ENCODE data around the gene SPEM3. TPM values are rescaled to one million over a fixed set of nuclear protein-coding genes. Genes with fewer than 3 reads are reported as not detected.

SPEM3 gene
- polyA plus RNA-seq, 3 donors: not detected

DNA sequence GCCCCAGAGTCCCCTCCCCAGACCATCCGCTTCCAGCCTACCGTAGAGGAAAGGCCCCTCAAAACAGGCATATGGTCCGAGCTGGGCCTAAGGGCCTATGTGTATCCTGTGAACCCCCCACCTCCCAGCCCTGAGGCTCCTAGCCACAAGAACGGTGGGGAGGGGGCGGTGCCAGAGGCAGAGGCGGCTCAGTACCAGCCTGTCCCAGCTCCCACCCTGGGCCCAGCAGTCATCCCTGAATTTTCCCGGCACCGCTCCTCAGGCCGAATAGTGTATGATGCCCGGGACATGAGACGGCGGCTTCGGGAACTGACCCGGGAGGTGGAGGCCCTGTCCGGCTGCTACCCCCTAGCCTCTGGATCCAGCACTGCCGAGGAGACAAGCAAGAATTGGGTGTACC, 7.5 kb upstream of the SPEM3 start:
- DNase-seq: no peak

DNA sequence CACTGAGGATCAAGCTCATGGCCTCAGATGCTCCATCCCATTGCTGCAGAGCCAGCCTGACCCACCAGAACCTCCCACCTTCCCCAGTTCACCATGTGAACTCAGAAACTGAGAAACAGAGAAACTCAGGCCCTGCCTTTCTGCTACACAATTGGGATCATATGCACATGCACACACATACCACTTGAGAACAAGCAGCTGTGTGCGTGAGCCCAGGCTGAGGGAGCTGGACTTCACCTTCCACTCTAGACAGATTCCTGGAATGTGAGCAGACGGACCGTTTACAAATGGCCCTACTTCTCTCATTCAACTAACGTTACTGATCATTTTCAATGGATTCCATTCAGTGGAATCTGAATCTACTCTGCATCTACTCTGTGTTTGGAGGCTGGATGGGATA, 5.0 kb upstream of the SPEM3 start:
- DNase-seq: no peak

DNA sequence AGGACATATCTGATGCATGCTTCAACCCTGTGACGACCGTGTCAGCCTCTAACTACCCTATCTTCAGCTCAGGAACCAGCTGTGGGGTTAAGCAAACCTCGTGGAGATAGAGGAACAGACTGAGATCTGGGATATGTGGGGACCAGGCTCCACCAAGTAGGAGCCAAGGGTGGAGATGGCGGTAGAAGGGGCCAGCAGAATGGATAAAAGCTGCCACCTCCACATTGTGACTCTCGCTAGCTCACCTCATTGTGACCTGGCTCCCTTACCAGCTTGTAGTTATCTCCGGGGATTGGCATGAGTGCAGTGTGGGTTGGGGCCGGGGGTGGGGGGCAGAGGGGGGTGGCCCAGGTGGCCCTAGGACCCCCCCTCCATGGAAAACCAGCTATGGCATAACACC, 3.3 kb upstream of the SPEM3 start, which contains the start of gene SPEM2:
Gene SPEM2, plus strand, starts transcription at position 301 of the 400 bp plus-strand sequence. Its CDS starts 73 bp downstream, at position 374.
- no peak for DNase-seq

DNA sequence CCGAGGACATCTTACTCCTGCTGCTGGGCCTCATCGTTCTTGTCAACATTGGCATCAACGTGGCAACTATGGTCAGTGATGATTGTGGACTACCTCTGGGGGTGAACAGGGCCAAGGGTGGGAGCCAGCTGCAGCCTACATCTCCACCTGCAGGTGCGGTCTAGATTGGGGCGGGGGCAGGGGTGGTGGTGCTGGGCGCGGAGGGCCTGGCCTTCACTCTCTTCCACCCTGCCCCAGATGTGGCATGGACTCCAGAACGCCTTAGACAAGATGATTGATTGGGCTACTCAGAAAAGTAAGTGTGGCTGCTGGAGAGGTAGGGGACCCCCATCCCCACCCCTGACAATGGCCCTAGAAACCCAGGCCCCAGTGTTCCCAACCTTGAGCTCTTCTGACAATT, 2.9 kb upstream of the SPEM3 start:
- DNase-seq: no peak

DNA sequence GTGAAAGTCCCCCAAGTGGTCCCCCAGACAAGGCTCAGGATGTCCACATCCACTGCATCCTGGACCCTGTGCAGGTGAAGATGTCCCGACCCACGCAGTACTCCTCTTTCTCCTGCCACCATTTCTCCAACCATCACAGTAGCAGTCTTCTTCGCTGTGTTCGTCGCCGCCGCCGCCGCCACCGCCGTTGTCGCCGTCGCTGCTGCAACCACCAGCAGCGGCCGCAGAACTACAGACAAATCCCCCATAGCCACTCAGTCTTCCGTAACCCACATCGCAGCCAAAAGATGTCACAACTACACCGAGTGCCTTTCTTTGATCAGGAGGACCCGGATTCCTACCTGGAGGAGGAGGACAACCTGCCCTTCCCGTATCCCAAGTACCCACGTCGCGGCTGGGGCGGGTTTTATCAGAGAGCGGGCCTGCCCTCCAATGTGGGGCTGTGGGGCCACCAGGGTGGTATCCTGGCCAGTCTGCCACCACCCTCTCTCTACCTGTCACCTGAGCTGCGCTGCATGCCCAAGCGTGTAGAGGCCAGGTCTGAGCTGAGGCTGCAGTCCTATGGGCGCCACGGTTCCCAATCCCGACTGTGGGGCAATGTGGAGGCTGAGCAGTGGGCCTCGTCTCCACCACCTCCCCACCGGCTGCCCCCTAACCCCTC, 2.3 kb upstream of the SPEM3 start:
- no peak for DNase-seq

DNA sequence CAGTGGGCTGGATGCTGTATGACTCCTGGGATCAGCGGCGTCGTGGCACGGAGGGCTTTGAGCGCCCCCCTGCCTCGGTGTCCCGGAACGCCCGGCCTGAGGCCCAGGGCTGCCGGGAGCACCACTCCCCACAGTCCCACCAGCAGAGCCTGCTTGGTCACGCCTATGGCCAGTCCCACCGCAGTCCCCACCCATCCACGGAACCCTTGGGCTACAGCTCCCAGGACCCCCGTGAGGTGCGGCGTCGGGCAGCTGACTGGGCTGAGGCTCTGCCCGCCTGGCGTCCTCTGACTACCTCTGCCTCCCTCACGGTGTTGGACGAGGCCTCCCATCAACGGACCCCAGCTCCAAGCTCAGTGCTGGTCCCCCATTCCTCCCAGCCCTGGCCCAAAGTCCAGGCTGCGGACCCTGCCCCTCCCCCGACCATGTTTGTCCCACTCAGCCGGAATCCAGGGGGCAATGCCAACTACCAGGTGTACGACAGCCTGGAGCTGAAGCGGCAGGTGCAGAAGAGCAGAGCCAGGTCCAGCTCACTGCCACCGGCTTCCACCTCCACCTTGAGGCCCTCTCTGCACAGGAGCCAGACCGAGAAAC, 1.7 kb upstream of the SPEM3 start:
- no peak for DNase-seq

DNA sequence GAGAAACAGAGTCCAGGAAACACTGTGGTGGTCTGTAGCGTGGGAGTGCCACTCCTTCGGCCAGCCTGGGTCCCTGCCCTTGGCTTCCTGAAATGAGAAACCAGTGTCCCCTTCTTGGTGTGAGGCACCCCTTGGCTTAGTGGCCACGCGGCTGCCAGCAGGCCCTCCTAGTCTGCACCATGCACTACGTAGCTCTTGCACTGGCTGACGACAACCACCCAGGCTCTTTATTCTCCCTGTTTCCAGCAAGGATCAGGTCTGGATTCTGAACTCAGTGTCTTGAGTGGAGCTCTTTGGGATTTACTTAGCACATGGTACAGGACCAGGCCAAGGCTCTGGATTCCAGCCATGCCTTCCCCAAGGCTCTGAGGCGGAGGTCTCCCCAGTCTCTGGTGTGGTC, 1.1 kb upstream of the SPEM3 start:
- no peak for DNase-seq

DNA sequence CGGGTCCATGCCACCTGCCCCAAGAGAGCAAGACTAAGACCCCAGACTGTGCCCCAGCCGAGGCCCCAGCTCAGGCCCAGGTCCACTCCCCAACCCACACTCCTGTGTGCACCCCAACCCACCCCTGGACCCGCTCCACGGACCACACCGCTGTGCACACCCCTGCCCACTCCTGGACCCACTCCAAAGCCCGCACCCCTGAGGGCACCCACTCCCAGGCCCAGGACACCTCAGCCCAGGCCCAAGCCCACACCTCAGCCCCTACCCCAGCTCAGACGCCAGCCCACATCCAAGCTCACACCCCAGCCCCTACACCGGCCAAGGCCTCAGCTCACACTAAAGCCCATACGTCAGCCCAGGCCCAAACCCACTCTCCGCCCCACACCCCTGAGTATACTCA, 1.1 kb downstream of the SPEM3 start:
- no peak for DNase-seq

DNA sequence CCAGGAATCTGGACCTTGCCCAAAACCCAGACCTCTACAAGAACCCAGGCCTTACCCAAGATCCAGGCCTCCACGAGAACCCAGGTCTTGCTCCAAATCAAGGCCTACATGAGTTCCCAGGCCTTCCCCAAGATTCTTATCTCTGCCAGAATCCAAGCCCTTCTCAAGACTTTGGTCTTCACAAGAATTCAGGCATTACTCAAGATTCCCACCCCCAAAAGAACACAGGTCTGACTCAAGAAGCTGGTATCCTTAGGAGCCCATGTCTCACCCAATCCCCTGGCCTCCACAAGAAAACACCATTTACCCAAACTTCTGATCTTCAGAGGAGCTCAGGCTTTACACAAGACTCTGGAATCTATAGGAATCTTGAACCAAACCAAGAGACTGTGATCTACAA, 2.6 kb downstream of the SPEM3 start:
- DNase-seq: no peak

DNA sequence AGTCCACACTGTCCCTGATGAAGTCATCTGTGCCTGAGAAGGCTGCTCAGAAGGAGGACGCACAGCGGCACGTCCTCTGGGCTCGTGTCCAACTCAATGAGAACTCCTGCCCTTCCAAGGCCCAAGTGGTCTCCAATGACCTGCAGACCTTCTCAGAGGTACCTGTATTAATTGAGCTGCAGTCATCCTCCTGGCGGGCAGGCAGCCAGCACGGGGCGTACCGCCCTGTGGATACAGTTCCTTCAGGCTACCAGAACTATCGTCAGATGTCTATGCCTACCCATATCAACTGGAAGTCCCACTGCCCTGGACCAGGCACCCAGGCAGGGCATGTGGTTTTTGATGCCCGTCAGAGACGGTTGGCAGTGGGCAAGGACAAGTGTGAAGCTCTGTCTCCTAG, 3.6 kb downstream of the SPEM3 start:
- no peak for DNase-seq

DNA sequence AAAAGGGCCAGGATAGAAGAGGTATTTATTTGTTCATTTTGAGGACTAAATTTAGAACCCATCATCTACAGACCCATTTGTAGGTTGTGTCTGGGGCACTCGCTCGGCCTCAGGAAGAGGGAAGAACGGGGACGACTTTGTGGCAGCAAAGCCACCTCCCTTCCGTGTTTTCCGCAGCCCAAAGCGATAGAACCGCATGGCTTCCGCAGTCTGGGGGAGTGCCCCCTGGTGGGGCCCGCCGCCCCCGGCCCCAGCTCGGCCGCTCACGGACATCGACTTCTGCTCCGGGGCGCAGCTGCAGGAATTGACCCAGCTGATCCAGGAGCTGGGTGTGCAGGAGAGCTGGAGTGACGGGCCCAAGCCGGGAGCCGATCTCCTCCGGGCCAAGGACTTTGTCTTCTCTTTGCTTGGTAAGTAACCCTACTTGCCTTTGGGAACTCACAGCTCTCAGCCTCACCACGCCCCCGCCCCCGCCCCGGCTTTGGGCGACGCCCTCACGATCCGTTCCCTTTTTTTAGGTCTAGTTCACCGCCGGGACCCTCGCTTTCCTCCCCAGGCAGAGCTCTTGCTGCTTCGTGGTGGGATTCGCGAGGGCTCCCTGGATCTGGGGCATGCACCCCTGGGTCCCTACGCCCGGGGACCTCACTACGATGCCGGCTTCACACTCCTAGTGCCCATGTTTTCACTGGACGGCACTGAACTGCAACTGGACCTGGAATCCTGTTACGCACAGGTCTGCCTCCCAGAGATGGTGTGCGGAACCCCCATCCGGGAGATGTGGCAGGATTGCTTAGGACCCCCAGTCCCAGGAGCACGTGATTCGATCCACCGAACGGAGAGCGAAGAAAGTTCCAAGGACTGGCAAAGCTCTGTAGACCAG, 7.3 kb downstream of the SPEM3 start:
- DNase-seq: no peak

DNA sequence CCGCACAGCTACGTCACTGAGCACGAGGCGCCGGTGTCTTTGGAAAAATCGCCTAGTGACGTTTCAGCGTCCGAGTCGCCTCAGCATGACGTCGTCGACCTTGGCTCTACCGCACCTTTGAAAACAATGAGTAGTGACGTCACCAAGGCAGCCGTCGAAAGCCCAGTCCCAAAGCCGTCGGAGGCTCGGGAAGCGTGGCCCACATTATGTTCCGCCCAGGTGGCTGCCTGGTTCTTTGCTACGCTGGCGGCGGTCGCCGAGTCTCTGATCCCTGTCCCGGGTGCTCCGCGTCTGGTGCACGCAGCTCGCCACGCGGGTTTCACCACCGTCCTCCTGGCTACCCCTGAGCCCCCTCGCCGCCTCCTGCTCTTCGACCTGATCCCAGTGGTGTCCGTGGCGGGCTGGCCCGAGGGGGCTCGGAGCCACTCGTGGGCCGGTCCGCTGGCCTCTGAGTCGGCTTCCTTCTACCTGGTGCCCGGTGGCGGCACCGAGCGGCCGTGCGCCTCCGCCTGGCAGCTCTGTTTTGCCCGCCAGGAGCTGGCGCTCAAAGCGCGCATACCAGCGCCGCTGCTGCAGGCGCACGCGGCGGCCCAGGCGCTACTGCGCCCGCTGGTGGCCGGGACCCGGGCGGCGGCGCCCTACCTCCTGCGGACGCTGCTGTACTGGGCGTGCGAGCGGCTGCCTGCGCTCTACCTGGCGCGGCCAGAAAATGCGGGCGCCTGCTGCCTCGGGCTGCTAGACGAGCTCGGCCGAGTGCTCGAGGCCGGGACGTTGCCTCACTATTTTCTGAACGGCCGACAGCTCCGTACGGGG, 8.1 kb downstream of the SPEM3 start:
- peak; percentile 84 for DNase-seq

DNA sequence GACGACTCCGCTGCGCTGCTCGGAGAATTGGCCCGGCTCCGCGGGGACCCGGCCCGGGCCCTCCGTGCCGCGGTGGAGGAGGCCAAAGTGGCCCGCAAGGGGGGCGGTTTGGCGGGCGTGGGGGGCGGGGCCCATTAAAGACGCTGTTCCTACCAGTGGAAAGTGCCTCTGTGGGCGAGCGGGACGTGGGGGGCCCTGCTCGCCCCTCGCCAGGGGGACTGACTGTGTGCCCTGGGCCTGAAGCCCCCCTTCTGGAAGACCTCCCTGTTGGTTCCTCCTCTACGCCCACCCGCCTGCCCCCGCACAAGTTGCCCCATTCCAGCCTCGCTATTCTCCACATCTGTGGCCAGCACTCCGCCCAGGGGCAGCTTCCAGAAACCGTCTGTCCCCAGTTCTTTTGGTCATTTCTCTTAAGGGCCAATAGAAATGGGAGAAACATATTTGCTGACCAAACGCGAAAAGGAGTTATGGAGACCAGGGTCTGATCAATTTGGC, 8.8 kb downstream of the SPEM3 start:
- no peak for DNase-seq

DNA sequence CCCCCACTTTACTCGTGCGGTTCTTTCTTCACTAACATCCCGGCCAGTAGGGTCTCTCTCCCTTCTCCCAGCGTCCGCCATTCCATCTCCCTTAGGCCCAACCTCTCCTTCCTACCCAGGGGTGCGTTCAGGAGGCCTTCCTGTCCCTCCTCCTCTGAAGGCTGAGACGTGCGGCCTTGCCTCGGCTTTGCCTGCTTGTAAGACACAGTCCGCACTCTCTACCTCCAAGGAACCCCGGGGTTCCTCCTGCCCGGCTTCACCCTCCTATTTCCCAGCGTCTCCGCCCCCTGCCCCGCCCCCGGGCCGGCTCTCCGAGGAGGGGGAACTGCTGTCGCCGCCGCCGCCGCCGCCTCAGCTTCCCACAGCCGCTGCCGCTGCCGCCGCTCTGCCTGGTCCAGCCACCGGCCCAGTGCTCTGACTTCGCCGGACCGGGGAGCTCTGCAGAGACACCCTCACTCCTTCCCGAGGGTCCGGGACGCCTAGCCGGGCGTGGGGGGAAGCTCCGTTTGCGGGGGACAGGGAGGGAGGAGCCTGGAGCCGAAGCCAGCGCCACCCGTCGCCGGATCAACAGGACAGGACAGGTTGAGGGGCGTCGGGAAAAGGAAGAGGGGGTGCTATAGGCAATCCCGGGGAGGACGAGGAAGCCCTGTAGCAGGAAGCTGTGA, 9.4 kb downstream of the SPEM3 start:
- no peak for DNase-seq

DNA sequence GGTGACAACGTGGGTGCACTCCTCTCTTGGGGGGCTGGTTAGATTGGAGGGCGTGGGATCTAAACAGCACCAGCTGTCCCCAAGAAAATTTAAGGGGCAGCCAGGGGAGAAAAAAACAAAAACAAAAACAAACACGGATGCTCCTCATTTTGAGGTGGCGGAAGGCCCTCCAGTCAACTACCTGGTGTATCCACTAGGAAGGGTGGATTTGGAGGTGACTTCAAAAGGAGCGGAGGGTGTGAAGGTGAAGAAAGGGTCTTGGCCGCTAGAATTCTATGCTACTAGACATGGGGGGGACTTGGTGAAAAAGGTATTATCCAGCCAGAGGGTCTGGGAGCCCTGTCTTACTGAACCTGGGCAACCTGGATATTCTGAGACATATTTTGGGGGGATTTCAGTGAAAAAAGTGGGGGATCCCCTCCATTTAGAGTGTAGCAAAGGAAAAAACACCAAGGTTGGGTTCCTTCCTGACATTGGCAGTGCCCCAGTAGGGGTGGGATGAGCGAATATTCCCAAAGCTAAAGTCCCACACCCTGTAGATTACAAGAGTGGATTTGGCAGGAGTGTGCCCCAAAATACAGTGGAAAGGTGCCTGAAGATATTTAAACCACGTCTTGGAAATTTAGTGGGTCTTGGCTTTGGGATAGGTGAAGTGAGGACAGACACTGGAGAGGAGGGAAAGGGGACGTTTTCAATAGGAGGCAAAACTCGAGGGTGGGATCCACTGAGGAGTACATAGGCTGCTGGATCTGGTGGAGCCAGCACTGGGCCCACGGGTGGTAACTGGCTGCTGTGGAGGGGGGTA, 10.2 kb downstream of the SPEM3 start:
- DNase-seq: no peak

DNA sequence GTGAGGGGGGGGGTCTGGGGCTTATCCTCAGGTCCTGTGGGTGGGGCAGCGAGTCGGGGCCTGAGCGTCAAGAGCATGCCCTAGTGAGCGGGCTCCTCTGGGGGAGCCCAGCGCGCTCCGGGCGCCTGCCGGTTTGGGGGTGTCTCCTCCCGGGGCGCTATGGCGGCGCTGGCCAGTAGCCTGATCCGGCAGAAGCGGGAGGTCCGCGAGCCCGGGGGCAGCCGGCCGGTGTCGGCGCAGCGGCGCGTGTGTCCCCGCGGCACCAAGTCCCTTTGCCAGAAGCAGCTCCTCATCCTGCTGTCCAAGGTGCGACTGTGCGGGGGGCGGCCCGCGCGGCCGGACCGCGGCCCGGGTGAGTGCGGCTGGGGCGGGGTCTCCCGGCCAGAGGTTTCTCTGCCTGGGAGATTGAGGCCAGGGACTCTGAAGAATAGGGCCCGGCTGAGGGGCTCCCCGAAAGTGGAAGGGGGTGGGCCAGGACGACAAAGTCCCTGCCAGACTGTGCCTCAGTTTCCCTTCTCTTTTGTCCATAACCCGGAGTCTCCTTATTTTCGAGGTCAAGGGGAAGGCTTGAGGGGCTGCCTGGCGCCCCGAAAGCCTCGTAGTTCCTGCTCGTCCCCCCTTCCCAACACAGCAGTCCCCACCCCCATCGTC, 10.9 kb downstream of the SPEM3 start, which contains the start of gene FGF11:
Gene FGF11, plus strand, starts transcription at position 51 of the 651 bp plus-strand sequence. Its CDS starts 109 bp downstream, at position 160.
- no peak for DNase-seq

DNA sequence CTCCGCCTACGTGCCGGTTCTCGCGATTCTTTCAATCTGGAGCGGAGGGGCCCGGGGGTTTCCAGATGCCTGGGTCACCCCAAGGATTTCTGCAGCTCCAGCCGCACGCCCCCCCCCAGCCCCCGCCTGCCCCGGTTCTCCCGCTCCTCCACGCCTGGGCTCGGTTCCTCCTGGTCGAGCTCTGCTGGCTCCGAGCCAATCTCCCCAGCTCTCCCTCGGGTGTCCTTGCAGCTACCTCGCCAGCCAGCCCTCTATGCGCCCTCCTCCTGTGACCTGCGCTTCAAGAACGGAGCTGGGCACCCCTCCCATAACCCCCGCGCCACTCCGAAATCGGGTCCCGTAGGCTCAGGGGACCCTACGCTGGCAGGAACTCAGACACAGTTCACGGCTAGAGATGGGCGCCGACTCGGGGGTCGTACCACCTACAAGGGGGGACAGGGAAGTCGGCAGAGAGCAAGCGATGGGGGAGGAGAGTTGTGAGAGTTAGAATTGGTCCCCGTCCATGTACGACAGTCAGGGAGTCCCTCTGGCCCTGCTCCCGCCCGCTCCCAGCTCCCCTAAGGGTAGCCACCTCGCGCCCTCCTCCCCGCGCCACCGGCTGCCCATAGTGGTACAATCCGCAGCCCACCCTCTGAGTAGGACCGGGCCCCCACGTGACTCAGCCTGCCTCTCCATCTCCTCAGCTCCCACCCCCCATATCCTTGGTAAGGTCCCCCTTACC, 11.6 kb downstream of the SPEM3 start:
- DNase-seq: no peak

DNA sequence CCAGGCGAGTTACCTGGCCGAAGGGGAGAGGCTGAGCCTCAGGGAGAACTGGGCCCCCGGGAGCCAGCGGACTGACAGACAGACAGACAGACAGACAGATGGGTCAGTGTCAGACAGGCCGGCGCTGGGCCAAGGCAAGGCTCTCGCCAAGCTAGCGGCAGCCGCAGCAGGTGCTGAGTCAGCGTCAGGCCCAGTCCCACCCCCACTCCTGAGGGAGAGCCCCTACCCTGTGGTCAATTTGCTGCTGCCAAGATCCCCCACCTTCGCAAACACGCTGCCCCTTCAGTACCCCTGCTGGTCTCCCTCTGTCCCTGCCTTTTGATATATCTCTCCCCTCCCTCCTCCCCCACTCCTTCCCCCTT, 12.2 kb downstream of the SPEM3 start:
- no peak for DNase-seq

DNA sequence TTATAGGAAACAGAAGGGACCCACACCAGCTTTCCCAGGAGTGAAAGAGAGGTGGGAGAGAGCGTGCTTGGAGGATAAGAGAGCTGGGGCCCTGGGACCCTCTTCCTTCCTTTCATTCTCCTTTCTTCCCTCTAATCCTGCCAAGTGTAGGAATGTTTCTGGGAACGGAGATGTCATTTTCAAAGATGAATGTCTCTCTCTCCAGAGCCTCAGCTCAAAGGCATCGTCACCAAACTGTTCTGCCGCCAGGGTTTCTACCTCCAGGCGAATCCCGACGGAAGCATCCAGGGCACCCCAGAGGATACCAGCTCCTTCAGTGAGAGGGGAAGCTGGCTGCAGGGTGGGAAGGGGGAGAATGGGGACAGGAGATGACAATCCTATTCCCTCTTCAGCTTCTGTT, 12.6 kb downstream of the SPEM3 start:
- DNase-seq: no peak
